Esophagus muscularis mucosa (tissue), 4 donors: ENCODE data around the gene EFR3B. TPM values are rescaled to one million over a fixed set of nuclear protein-coding genes. Genes with fewer than 3 reads are reported as not detected.
"Not testable (repeated sequence)": the region's sequence is repeated elsewhere in the genome, so short reads cannot be mapped to it uniquely, and the experiment has no call there.

Experiments
- DNase-seq: peaks from one replicate; pipeline ENCODE4 v3.0.0-alpha.2; 2017; ENCODE audit errors: extremely low spot score
- H3K27ac ChIP-seq, 4 donors: fragments of 200-600 bp; sonication (generic); replicated peaks in 1 of 4; 1 replicate in 3 of 4; 2 replicates in 1 of 4; pipeline ENCODE4 v1.5.1; 2016 to 2019; ENCODE audit warnings: mild to moderate bottlenecking in 1 of 4
- H3K27me3 ChIP-seq, 4 donors: fragments of 200-600 bp; sonication (generic); one replicate each; pipeline versions ENCODE4 v1.5.1 to v1.6.0; 2016 to 2019
- H3K36me3 ChIP-seq, 4 donors: fragments of 200-600 bp; sonication (generic); one replicate each; pipeline ENCODE4 v1.5.1; 2016 to 2019
- H3K4me1 ChIP-seq, 4 donors: fragments of 200-600 bp; sonication (generic); one replicate each; pipeline ENCODE4 v1.5.1; 2016 to 2019
- H3K4me3 ChIP-seq, 4 donors: fragments of 200-600 bp; sonication (generic); 1 replicate in 2 of 4; 2 replicates in 2 of 4; pipeline ENCODE4 v1.5.1; 2016 to 2019; ENCODE audit warnings: mild to moderate bottlenecking in 4 of 4, moderate library complexity in 1 of 4
- H3K9me3 ChIP-seq, 4 donors: fragments of 200-600 bp; sonication (generic); 1 replicate in 3 of 4; 2 replicates in 1 of 4; pipeline ENCODE4 v1.5.1; 2016 to 2019
- CTCF ChIP-seq, 3 experiments: fragments of 200-600 bp in 2 of 3; fragments of 450-650 bp in 1 of 3; sonication (generic) in 2 of 3; IDR thresholded peaks; one replicate each; pipeline ENCODE4 v1.5.1; 2017 to 2019; ENCODE audit warnings: antibody characterized with exemption in 3 of 3, mild to moderate bottlenecking in 2 of 3, moderate library complexity in 1 of 3
- EP300 ChIP-seq: sonication (generic); formaldehyde crosslinking; IDR thresholded peaks from one replicate; pipeline ENCODE4 v1.6.1; 2017; ENCODE audit warnings: antibody characterized with exemption
- POLR2A ChIP-seq: fragments of 450-650 bp; IDR thresholded peaks from one replicate; pipeline ENCODE4 v1.6.1; 2017; ENCODE audit warnings: antibody characterized with exemption, moderate library complexity, mild to moderate bottlenecking, low read depth
- POLR2AphosphoS5 ChIP-seq, 2 donors: sonication (generic); formaldehyde crosslinking; IDR thresholded peaks; one replicate each; pipeline ENCODE4 v1.6.1; 2017; ENCODE audit warnings: antibody characterized with exemption in 2 of 2
- WGBS: methylation state at CpG from one replicate; pipeline ENCODE4 v1.1.5; 2018; 5-methylcytosine and 5-hydroxymethylcytosine counted together
- intact Hi-C: fragments of 100-400 bp; cut with DNase I; formaldehyde crosslinking; loops from one replicate; pipeline ENCODE4 v1.15.1; 2023
- total RNA-seq, 4 donors: library from RNA; depleted of rRNA; stranded (reverse); fragments of >200 nt; gene quantifications; one replicate each; pipeline versions ENCODE4 v1.1.0 to v1.2.1, GENCODE V29; 2016

Gene EFR3B
- total RNA-seq, 4 donors from 2014 or later, result 0.65 to 2.9 (median 1.00) TPM

- Histone ChIP-seq H3K9me3 (no peaks in the 10 kb centered on the region), H3K27me3 (no peaks in the 10 kb centered on the region), H3K36me3 (peaks cover 0 to 4% (median 0%) of the 10 kb centered on the region in 4 donors), H3K4me3 (no peak overlapping the region), H3K27ac (no peak overlapping the region), H3K4me1 (peaks cover 9 to 19% (median 14%) of the 10 kb centered on the region in 4 donors)
- TF ChIP-seq POLR2A, result no peak
- intact Hi-C loops, result no loop called here
- no peak for DNase-seq
- 33% methylated on average over 4 of the region's 4 CpGs for WGBS
Measured at GRCh38 chr2:25000036-25000435, 41.8 kb upstream of the EFR3B start.

- Histone ChIP-seq H3K4me3 (no peak overlapping the region), H3K27ac (no peak overlapping the region)
Measured at GRCh38 chr2:25000503-25001324, 41.2 kb upstream of the EFR3B start.

GRCh38 chr2:25001325-25001637 is 40.6 kb upstream of the EFR3B start:
- Histone ChIP-seq H3K9me3 (no peaks in the 10 kb centered on the region), H3K36me3 (peaks cover 0 to 4% (median 0%) of the 10 kb centered on the region in 4 donors), H3K27ac (no peak overlapping the region), H3K27me3 (no peaks in the 10 kb centered on the region), H3K4me1 (peaks cover 9 to 19% (median 14%) of the 10 kb centered on the region in 4 donors), H3K4me3 (no peak overlapping the region)
- intact Hi-C loops, result no loop called here
- no peak for DNase-seq
- WGBS, result 86% methylated on average over 7 of the region's 7 CpGs
- TF ChIP-seq POLR2A, result no peak
- no peak for TF ChIP-seq CTCF (IDR thresholded peaks at IDR 0.05)
- TF ChIP-seq EP300, result no peak
- no peak for TF ChIP-seq POLR2AphosphoS5 (IDR thresholded peaks at IDR 0.05)

More at GRCh38 chr2:25000503-25001324, 41.2 kb upstream of the EFR3B start:
- peaks cover 9 to 19% (median 14%) of the 10 kb centered on the region in 4 donors for H3K4me1 ChIP-seq
- H3K9me3 ChIP-seq, result no peaks in the 10 kb centered on the region
- no peak for TF ChIP-seq POLR2AphosphoS5 (IDR thresholded peaks at IDR 0.05)
- TF ChIP-seq CTCF (IDR thresholded peaks at IDR 0.05), result no peak
- TF ChIP-seq POLR2A, result no peak
- TF ChIP-seq EP300, result no peak
- no peak for DNase-seq
- 52% methylated on average over 6 of the region's 6 CpGs for WGBS
- no peaks in the 10 kb centered on the region for H3K27me3 ChIP-seq
- H3K36me3 ChIP-seq, result peaks cover 0 to 4% (median 0%) of the 10 kb centered on the region in 4 donors
- intact Hi-C loops, result no loop called here

GRCh38 chr2:25002066-25002465 is 39.8 kb upstream of the EFR3B start:
- Histone ChIP-seq H3K4me3 (no peak overlapping the region), H3K27ac (no peak overlapping the region), H3K4me1 (peaks cover 6 to 15% (median 12%) of the 10 kb centered on the region in 4 donors), H3K27me3 (no peaks in the 10 kb centered on the region), H3K36me3 (peaks cover 0 to 4% (median 0%) of the 10 kb centered on the region in 4 donors), H3K9me3 (no peaks in the 10 kb centered on the region)
- 56% methylated on average over 1 of the region's 1 CpG for WGBS
- TF ChIP-seq POLR2A, result no peak
- TF ChIP-seq POLR2AphosphoS5 (IDR thresholded peaks at IDR 0.05), result no peak
- TF ChIP-seq CTCF (IDR thresholded peaks at IDR 0.05), result no peak
- no peak for TF ChIP-seq EP300
- DNase-seq, result no peak
- intact Hi-C loops, result no loop called here

- Histone ChIP-seq H3K4me3 (no peak overlapping the region), H3K9me3 (no peaks in the 10 kb centered on the region), H3K36me3 (no peaks in the 10 kb centered on the region), H3K27ac (no peak overlapping the region), H3K4me1 (no peaks in the 10 kb centered on the region), H3K27me3 (no peaks in the 10 kb centered on the region)
- TF ChIP-seq POLR2AphosphoS5 (IDR thresholded peaks at IDR 0.05) (no peak), POLR2A (no peak), CTCF (IDR thresholded peaks at IDR 0.05) (no peak), EP300 (no peak)
- intact Hi-C loops, result no loop called here
- 80% methylated on average over 11 of the region's 11 CpGs for WGBS
- no peak for DNase-seq
Measured at GRCh38 chr2:25009954-25010353, 31.9 kb upstream of the EFR3B start.

GRCh38 chr2:25011342-25011741 is 30.5 kb upstream of the EFR3B start:
- H3K4me3 ChIP-seq, H3K9me3 ChIP-seq, H3K27me3 ChIP-seq, intact Hi-C loops, DNase-seq, H3K27ac ChIP-seq, H3K4me1 ChIP-seq, H3K36me3 ChIP-seq: not testable (repeated sequence)
- WGBS, result 97% methylated on average over 2 of the region's 2 CpGs
